Measurements from ENCODE around the gene FBP2.
"Not testable (repeated sequence)": the region's sequence is repeated elsewhere in the genome, so short reads cannot be mapped to it uniquely, and the experiment has no call there.

FBP2 gene

GRCh38 chr9:94554439-94555331 lies 38.9 kb downstream of the FBP2 start, which contains the start of gene PCAT7:
Gene PCAT7, plus strand, starts transcription at chr9:94555083.
- DNase-seq, result peak; percentile 86

- no peak for DNase-seq
These were observed 39.6 kb downstream of the FBP2 start for GRCh38 chr9:94554078-94554438.

DNA sequence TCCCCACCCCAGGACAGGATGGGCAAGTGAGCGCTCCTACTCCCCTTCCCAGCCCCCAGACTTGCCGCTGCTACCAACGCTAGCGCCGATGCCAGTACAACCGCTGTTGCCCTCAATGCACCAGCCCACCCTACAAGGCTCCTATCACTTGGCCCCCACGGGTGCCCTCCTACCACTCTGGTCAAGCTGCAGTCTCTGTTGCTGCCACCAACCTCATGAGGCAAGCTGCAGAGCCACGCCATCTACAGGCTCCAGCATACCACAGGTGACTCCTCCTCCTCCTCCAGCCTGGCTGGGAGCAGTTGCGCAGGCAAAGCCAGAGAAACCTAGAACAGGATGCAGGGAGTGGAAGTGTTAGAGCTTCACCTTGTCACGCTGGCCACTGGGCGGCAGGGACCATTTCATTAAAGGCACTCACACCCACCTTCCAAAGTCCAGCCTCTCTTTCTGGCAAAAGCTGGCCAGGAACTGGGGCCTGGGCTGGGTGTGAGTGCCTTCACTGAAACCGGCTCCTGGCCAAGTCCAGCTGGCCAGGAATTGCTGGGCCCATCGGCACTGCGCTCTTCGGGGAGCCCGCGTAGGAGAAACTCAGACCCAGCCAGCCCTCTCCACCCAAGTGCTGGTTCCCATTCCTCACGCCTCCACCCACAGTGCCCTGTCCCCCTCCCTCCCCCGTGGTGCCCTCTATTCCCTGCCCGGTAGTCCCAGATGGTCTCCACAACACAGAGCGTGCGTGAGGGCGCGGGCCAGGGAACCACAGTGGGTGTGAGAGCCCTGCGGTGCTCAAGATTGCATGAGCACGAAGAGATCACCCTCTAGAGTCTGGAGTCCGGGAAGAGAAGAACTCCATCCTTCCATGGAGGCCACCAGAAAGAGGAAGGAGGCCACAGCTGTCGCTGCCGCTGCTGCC lies 40.3 kb downstream of the FBP2 start:
- no peak for DNase-seq

DNA sequence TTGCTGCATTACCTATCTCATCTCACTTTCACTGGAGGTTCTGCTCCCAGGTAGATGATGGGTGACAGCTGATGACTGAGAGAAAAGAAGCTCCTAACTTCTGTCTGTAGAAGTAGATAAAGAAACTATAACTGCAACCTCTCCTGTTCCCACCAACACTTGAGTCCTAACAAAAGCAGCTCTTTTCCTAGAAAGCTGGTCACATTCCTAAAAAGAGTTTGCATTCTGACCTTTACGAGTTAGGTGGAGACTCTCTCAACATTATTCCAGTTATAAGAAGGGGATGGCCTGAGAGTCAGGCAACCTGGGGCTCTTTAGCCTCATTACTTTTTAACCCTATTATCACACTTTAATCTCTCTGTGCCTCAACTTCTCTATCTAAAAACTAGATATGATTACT lies 47.7 kb downstream of the FBP2 start:
- DNase-seq, result no peak

DNA sequence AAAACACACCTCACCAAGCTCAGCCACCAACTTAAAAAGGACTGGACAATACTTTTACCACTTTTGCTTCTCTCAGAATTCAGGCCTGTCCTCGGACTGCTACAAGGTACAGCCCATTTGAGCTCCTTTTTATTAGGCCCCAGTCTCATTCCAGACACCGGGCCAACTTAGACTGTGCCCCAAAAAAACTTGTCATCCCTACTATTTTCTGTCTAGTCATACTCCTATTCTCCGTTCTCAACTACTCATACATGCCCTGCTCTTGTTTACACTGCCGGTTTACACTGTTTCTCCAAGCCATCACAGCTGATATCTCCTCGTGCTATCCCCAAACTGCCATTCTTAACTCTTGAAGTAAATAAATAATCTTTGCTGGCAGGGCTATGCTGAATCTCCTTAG lies 49.3 kb downstream of the FBP2 start:
- DNase-seq, result not testable (repeated sequence)

- DNase-seq, result no peak
These were observed 54.7 kb downstream of the FBP2 start for GRCh38 chr9:94538908-94539307.

DNA sequence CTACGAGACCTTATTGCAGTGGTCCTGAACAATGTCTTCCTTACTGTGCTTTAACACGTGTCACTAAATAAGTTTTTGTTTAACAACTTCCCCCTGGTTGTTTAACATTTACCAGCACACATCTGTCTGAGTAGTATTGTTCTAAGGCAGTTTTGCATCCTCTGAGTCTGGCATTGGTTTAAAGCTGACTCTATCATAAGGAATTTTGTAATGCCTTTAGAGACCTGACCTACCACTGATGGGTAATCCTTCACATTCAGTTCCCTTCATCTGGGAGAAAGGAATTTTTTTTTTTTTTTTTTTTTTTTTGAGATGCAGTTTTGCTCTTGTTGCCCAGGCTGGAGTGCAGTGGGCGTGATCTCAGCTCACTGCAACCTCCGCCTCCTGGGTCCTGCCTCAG lies 58.7 kb downstream of the FBP2 start:
- no peak for DNase-seq

GRCh38 chr9:94533601-94534000 lies 60.0 kb downstream of the FBP2 start:
- DNase-seq, result no peak

DNA sequence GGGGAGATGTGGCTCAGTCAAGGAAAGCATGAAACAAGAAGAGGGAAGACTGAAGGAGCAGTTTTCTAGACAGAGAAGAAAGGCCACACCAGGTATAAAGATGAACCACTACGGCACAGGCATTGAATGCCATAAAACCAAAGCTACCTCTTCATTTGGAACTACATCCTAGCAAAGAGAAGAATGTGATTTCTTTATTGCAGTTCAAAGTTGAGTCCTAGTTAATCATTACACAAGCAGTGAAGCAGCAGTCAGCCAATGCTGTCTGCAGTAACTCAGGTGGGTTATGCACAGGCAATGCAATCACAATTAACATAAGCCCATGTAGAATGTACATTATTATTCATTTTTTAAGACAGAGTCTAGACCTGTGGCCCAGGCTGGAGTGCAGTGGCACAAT lies 60.5 kb downstream of the FBP2 start:
- DNase-seq, result no peak

- no peak for DNase-seq
These were observed 64.7 kb downstream of the FBP2 start for GRCh38 chr9:94528886-94529285.

GRCh38 chr9:94526951-94527350 lies 66.7 kb downstream of the FBP2 start:
- no peak for DNase-seq

GRCh38 chr9:94526271-94526670 lies 67.4 kb downstream of the FBP2 start:
- no peak for DNase-seq

- DNase-seq, result no peak
These were observed 68.1 kb downstream of the FBP2 start for GRCh38 chr9:94525396-94526035.

GRCh38 chr9:94517254-94517653 lies 76.4 kb downstream of the FBP2 start:
- DNase-seq, result no peak

DNA sequence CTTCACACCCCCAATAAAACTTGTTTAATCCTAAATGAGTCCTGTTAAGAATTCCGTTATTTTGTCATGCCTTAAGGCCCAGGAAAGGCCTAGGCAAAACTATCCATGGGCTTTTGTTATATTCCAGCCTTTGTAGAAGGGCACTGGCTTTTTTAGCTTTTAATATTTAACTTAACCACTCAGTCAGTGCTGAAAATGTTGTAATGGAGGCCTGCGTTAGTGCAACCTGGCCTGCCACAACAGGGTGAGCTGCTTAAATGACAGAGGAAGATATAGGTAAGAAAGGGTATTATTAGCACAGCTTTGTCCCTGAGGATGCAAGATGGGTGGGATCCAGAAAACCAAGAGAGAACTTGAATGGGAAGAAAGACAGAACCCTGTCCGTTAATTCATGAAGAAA lies 78.9 kb downstream of the FBP2 start:
- no peak for DNase-seq

DNA sequence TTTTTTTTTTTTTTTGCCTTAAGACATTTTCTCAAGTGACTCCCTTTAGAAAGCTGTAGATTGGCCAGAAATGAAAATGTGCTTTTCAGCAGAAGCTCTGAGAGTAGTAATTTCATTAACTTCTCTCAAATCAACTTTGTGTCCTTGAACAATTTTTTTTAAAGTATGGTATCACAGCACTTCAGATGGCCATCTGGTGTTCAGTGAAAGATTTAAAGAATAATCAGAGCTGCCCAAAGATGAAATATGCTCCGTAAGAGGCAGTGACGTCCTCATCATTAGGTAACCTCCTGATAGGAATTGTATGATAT lies 81.7 kb downstream of the FBP2 start:
- DNase-seq, result no peak

DNA sequence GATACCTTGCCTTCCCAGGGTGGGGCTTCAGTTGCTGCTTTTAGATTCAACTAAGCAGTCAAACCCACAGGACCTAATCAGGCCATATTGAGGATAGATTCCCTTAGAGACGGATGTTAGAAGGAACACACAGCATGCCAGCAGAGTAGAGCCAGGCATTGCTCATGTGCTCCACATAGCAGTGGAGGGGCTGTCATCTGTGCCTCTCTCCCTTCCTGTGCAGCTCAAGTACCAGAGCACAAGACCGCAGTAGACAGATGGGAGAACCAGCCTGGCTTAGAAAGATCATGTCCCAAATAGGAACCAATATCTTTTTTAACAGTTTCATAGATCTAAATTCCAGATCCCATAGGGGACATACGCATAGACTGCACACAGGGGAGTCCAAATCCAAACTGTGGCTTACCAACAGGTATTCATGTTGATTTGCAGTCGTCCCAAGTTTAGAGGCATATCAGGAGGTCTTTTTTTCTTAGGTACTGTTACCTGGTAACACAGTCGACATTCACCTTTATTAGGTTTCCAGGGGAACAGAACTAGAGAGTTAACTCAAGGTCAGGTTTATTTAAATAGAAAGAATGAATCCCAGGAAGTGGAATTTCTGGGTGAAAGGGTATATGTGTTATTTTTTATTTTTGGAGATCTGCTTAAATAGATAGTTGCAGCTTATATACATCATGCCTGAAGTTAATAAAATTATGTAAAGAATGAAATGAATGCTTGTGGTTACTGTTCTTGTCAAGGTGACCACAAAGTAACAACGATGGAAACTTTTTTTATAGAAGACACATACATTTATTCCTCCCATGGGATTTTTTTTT lies 82.3 kb downstream of the FBP2 start:
- no peak for DNase-seq
